GM21360 (cell line): ENCODE results near the gene PCSK2.

Experiments used
- ATAC-seq: cut with Tn5 transposase; IDR thresholded peaks from one replicate; pipeline ENCODE4 v1.9.1; 2021; ENCODE audit warnings: mild to moderate bottlenecking, moderate library complexity; ENCODE audit not compliant: unreplicated experiment

Gene PCSK2

GRCh38 chr20:17327185-17328148, 100.6 kb downstream of the PCSK2 start:
- no peak for ATAC-seq

- ATAC-seq = no peak
These were observed 108.1 kb downstream of the PCSK2 start for GRCh38 chr20:17334932-17335331.

GRCh38 chr20:17339000-17339399, 112.2 kb downstream of the PCSK2 start:
- ATAC-seq = no peak

GRCh38 chr20:17343091-17343490, 116.3 kb downstream of the PCSK2 start:
- no peak for ATAC-seq

- no peak for ATAC-seq
These were observed 117.0 kb downstream of the PCSK2 start for GRCh38 chr20:17343656-17344452.

GRCh38 chr20:17344790-17345189, 118.0 kb downstream of the PCSK2 start:
- ATAC-seq = no peak

- ATAC-seq = no peak
These were observed 118.5 kb downstream of the PCSK2 start for GRCh38 chr20:17345321-17345720.

- no peak for ATAC-seq
These were observed 123.5 kb downstream of the PCSK2 start for GRCh38 chr20:17350321-17350720.

GRCh38 chr20:17357238-17357637, 130.4 kb downstream of the PCSK2 start:
- ATAC-seq = no peak

GRCh38 chr20:17358854-17359253, 132.0 kb downstream of the PCSK2 start:
- no peak for ATAC-seq

GRCh38 chr20:17364681-17365080, 137.8 kb downstream of the PCSK2 start:
- ATAC-seq = no peak

GRCh38 chr20:17365831-17366230, 139.0 kb downstream of the PCSK2 start:
- ATAC-seq = no peak

- no peak for ATAC-seq
These were observed 142.7 kb downstream of the PCSK2 start for GRCh38 chr20:17369506-17369905.

- ATAC-seq = no peak
These were observed 146.1 kb downstream of the PCSK2 start for GRCh38 chr20:17372806-17373440.

GRCh38 chr20:17374086-17374485, 147.2 kb downstream of the PCSK2 start:
- no peak for ATAC-seq

GRCh38 chr20:17376031-17376430, 149.2 kb downstream of the PCSK2 start:
- no peak for ATAC-seq

GRCh38 chr20:17377231-17377630, 150.4 kb downstream of the PCSK2 start:
- no peak for ATAC-seq

- ATAC-seq = no peak
These were observed 152.8 kb downstream of the PCSK2 start for GRCh38 chr20:17379651-17380050.

- no peak for ATAC-seq
These were observed 154.0 kb downstream of the PCSK2 start for GRCh38 chr20:17380801-17381200.

- no peak for ATAC-seq
These were observed 154.9 kb downstream of the PCSK2 start for GRCh38 chr20:17381724-17382123.

GRCh38 chr20:17385798-17386197, 159.0 kb downstream of the PCSK2 start:
- no peak for ATAC-seq
